ENCODE measurements around the gene MKLN1.
"Not testable (repeated sequence)": the region's sequence is repeated elsewhere in the genome, so short reads cannot be mapped to it uniquely, and the experiment has no call there.

The MKLN1 gene

GRCh38 chr7:131403322-131403721 lies 75.6 kb downstream of the MKLN1 start:
- no peak for FAIRE-seq

GRCh38 chr7:131404226-131404911 lies 76.7 kb downstream of the MKLN1 start:
- no peak for FAIRE-seq

- no peak for FAIRE-seq
Observed at GRCh38 chr7:131409129-131409766, 81.6 kb downstream of the MKLN1 start.

- FAIRE-seq: no peak
Observed at GRCh38 chr7:131412031-131412430, 84.4 kb downstream of the MKLN1 start.

- no peak for FAIRE-seq
Observed at GRCh38 chr7:131413711-131414110, 86.0 kb downstream of the MKLN1 start.

- FAIRE-seq: peak; percentile 95
Observed at GRCh38 chr7:131424219-131424822, 96.6 kb downstream of the MKLN1 start.

- FAIRE-seq: no peak
Observed at GRCh38 chr7:131425992-131426391, 98.3 kb downstream of the MKLN1 start.

- FAIRE-seq: not testable (repeated sequence)
Observed at GRCh38 chr7:131430826-131431225, 103.2 kb downstream of the MKLN1 start.

- no peak for FAIRE-seq
Observed at GRCh38 chr7:131431289-131431688, 103.6 kb downstream of the MKLN1 start.

GRCh38 chr7:131431756-131432155 lies 104.1 kb downstream of the MKLN1 start:
- FAIRE-seq: no peak

GRCh38 chr7:131436384-131436783 lies 108.7 kb downstream of the MKLN1 start:
- no peak for FAIRE-seq

- no peak for FAIRE-seq
Observed at GRCh38 chr7:131438969-131439368, 111.3 kb downstream of the MKLN1 start.

GRCh38 chr7:131443496-131443895 lies 115.8 kb downstream of the MKLN1 start:
- FAIRE-seq: no peak

GRCh38 chr7:131444683-131445082 lies 117.0 kb downstream of the MKLN1 start:
- FAIRE-seq: no peak

- no peak for FAIRE-seq
Observed at GRCh38 chr7:131449373-131449902, 121.8 kb downstream of the MKLN1 start.

GRCh38 chr7:131454498-131454897 lies 126.8 kb downstream of the MKLN1 start:
- FAIRE-seq: no peak

- FAIRE-seq: no peak
Observed at GRCh38 chr7:131455001-131455400, 127.3 kb downstream of the MKLN1 start.

GRCh38 chr7:131455546-131455945 lies 127.9 kb downstream of the MKLN1 start:
- FAIRE-seq: no peak

GRCh38 chr7:131456338-131456737 lies 128.7 kb downstream of the MKLN1 start:
- FAIRE-seq: no peak

- FAIRE-seq: no peak
Observed at GRCh38 chr7:131459256-131459655, 131.6 kb downstream of the MKLN1 start.

GRCh38 chr7:131462059-131462458 lies 134.4 kb downstream of the MKLN1 start:
- FAIRE-seq: peak; percentile 29

- FAIRE-seq: not testable (repeated sequence)
Observed at GRCh38 chr7:131462715-131463114, 135.0 kb downstream of the MKLN1 start.

GRCh38 chr7:131466735-131467365 lies 139.2 kb downstream of the MKLN1 start:
- no peak for FAIRE-seq

- no peak for FAIRE-seq
Observed at GRCh38 chr7:131467788-131468187, 140.1 kb downstream of the MKLN1 start.
